ENCODE results near the gene THAP5.

DNA sequence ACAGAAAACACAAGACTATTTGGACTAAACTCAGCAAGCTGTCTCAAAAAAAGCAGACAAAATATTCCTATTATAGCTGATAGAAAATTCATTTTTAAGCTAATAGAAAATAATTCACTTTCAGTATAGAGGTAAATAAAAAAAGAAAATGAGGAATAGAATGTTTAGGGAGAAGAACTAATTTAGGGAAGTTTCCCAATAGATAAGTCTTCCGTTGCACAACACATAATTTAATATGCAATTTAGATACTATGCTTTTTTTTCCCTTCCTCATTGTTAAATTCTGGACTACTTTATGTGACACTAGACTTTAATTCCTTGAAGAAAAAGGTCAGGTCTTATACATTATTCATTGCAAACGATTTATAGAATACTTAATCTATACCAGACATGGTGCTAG lies 53.9 kb downstream of the THAP5 start:
- TF ChIP-seq, protein P1, sequence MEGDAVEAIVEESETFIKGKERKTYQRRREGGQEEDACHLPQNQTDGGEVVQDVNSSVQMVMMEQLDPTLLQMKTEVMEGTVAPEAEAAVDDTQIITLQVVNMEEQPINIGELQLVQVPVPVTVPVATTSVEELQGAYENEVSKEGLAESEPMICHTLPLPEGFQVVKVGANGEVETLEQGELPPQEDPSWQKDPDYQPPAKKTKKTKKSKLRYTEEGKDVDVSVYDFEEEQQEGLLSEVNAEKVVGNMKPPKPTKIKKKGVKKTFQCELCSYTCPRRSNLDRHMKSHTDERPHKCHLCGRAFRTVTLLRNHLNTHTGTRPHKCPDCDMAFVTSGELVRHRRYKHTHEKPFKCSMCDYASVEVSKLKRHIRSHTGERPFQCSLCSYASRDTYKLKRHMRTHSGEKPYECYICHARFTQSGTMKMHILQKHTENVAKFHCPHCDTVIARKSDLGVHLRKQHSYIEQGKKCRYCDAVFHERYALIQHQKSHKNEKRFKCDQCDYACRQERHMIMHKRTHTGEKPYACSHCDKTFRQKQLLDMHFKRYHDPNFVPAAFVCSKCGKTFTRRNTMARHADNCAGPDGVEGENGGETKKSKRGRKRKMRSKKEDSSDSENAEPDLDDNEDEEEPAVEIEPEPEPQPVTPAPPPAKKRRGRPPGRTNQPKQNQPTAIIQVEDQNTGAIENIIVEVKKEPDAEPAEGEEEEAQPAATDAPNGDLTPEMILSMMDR (conservative IDR thresholded peaks at IDR 0.05): no peak
- no peak for TF ChIP-seq EZH2 (IDR thresholded peaks at IDR 0.05; ENCODE audit: low read depth)
